Thyroid gland (tissue), 4 donors: ENCODE measurements around the gene ADAM22.

Experiments
- CTCF ChIP-seq, 6 experiments: fragments of 200-600 bp in 3 of 6; fragments of 450-650 bp in 3 of 6; sonication (generic) in 3 of 6; IDR thresholded peaks; one replicate each; pipeline ENCODE4 v1.5.1; 2016 to 2019; ENCODE audit warnings: antibody characterized with exemption in 6 of 6, mild to moderate bottlenecking in 2 of 6, inconsistent platforms in 1 of 6, moderate library complexity in 1 of 6
- POLR2A ChIP-seq, 2 donors: fragments of 450-650 bp; IDR thresholded peaks; one replicate each; pipeline ENCODE4 v1.6.1; 2017; ENCODE audit warnings: antibody characterized with exemption in 2 of 2, mild to moderate bottlenecking in 2 of 2, moderate library complexity in 1 of 2

GRCh38 chr7:88218836-88219605, 285.0 kb downstream of the ADAM22 start:
- TF ChIP-seq CTCF (IDR thresholded peaks at IDR 0.05): no peak
- peak in 1 of 2 donors; percentile 28 for TF ChIP-seq POLR2A (IDR thresholded peaks at IDR 0.05)
